Hematopoietic multipotent progenitor cell treated with erythropoietin and hydrocortisone succinate and interleukin-3 and kit ligand, for 17 days (in vitro differentiated cells): Measurements from ENCODE around the gene NCBP1.

ENCODE experiments used
- DNase-seq: peaks from one replicate; pipeline ENCODE4 v3.0.0-alpha.2; 2015; ENCODE audit warnings: low spot score

Gene NCBP1

GRCh38 chr9:97717866-97718265 is 84.2 kb downstream of the NCBP1 start:
- no peak for DNase-seq

GRCh38 chr9:97721396-97721795 is 87.8 kb downstream of the NCBP1 start:
- no peak for DNase-seq

DNA sequence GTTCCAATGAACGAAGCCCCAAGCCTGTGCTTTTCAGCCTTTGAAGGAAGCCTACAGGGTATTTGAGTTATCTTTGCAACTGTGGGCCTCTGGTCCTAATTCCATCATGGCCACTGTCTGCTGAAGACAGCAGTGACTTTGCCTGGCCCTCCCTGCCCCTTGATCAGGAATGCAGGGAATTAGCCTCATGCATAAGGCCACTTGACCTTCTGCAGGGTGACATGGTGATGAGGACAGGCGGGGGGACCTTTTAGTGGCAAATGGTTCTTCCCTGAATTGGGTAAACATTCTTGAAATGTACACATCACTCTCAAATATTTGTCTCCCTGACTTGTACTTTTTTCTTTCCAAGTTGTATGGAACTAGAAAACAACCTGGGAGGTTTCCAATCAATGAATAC is 88.7 kb downstream of the NCBP1 start:
- no peak for DNase-seq
